Liver (tissue), 9 donors: ENCODE results near the gene GPR84. TPM values are rescaled to one million over a fixed set of nuclear protein-coding genes. Genes with fewer than 3 reads are reported as not detected.
"Not testable (repeated sequence)": the region's sequence is repeated elsewhere in the genome, so short reads cannot be mapped to it uniquely, and the experiment has no call there.

ENCODE experiments used
- DNase-seq: peaks from one replicate; pipeline ENCODE4 v3.0.0-alpha.2; 2017; ENCODE audit warnings: low spot score
- H3K27ac ChIP-seq, 2 donors: one replicate each; pipeline ENCODE4 v1.7.0; 2013; ENCODE audit warnings: inconsistent platforms in 2 of 2, low read length in 2 of 2, control low read depth in 1 of 2, low read depth in 1 of 2, mild to moderate bottlenecking in 1 of 2
- H3K27me3 ChIP-seq, 4 donors: one replicate each; pipeline versions ENCODE4 v1.6.1 to v1.7.0; 2013; ENCODE audit warnings: low read length in 3 of 4, inconsistent platforms in 1 of 4, mild to moderate bottlenecking in 1 of 4, moderate library complexity in 1 of 4; ENCODE audit not compliant: control insufficient read depth in 4 of 4, insufficient read depth in 4 of 4
- H3K36me3 ChIP-seq, 4 donors: one replicate each; pipeline versions ENCODE4 v1.6.1 to v1.7.0; 2013; ENCODE audit warnings: low read length in 3 of 4, mild to moderate bottlenecking in 3 of 4, low read depth in 1 of 4, moderate library complexity in 1 of 4; ENCODE audit not compliant: control insufficient read depth in 4 of 4, insufficient read depth in 3 of 4
- H3K4me1 ChIP-seq, 4 donors: one replicate each; pipeline versions ENCODE4 v1.6.1 to v1.7.0; 2013; ENCODE audit warnings: low read length in 3 of 4, mild to moderate bottlenecking in 3 of 4, moderate library complexity in 1 of 4; ENCODE audit not compliant: control insufficient read depth in 4 of 4, insufficient read depth in 4 of 4
- H3K4me3 ChIP-seq, 3 donors: one replicate each; pipeline versions ENCODE4 v1.6.1 to v1.7.0; 2013; ENCODE audit warnings: low read length in 3 of 3, control low read depth in 1 of 3, low read depth in 1 of 3, mild to moderate bottlenecking in 1 of 3
- H3K9ac ChIP-seq, 2 donors: one replicate each; pipeline ENCODE4 v1.7.0; 2013; ENCODE audit warnings: low read length in 2 of 2, mild to moderate bottlenecking in 2 of 2, moderate library complexity in 2 of 2, control low read depth in 1 of 2, low read depth in 1 of 2
- H3K9me3 ChIP-seq, 4 donors: one replicate each; pipeline versions ENCODE4 v1.6.1 to v1.7.0; 2013; ENCODE audit warnings: low read length in 3 of 4; ENCODE audit not compliant: control insufficient read depth in 4 of 4
- ATF3 ChIP-seq: IDR thresholded peaks from 2 replicates; pipeline ENCODE4 v1.6.1; 2016; ENCODE audit warnings: antibody characterized with exemption
- CTCF ChIP-seq: fragments of 150-350 bp; IDR thresholded peaks from 2 replicates; pipeline ENCODE4 v1.5.1; 2017; ENCODE audit warnings: improper control_type of control experiment, low read depth, low read length; ENCODE audit not compliant: missing input control
- FOXA2 ChIP-seq: IDR thresholded peaks from 2 replicates; pipeline ENCODE4 v1.6.1; 2016; ENCODE audit warnings: antibody characterized with exemption
- HNF4A ChIP-seq, 2 donors: conservative IDR thresholded peaks; 2 replicates each; pipeline ENCODE4 v1.6.1; 2016; ENCODE audit warnings: antibody characterized with exemption in 2 of 2, mild to moderate bottlenecking in 2 of 2
- RXRA ChIP-seq, 2 donors: IDR thresholded peaks; 2 replicates each; pipeline ENCODE4 v1.6.1; 2017 to 2018; ENCODE audit warnings: antibody characterized with exemption in 2 of 2, mild to moderate bottlenecking in 1 of 2
- SP1 ChIP-seq: IDR thresholded peaks from 2 replicates; pipeline ENCODE4 v1.6.1; 2018; ENCODE audit warnings: antibody characterized with exemption, mild to moderate bottlenecking
- WGBS: extraction: QIAGEN DNeasy Blood & Tissue Kit; methylation state at CpG from one replicate; pipeline ENCODE4 v1.1.7; 2013; 5-methylcytosine and 5-hydroxymethylcytosine counted together
- polyA plus RNA-seq, 2 donors: library from polyadenylated mRNA; stranded (reverse) in 1 of 2; unstranded in 1 of 2; fragments of 200-250 nt in 1 of 2; fragments of >200 nt in 1 of 2; fragmentation: Nextera tagmentation in 1 of 2; extraction: Ambion mirVana in 1 of 2; gene quantifications; one replicate each; pipeline versions ENCODE4 v1.2.1 to v1.2.3, GENCODE V29; 2013 to 2015
- total RNA-seq, 2 donors: library from RNA; depleted of rRNA; stranded (reverse); fragments of >200 nt; gene quantifications; one replicate each; pipeline ENCODE4 v1.2.3, GENCODE V29; 2014
- TF ChIP-seq, protein P1 (sequence below): IDR thresholded peaks from 2 replicates; pipeline ENCODE4 v1.6.1; 2016; ENCODE audit warnings: antibody characterized with exemption, mild to moderate bottlenecking
- donor health status: healthy.
- donor health status: healthy.
- donor health status: healthy.
- donor health status: healthy.
- donor health status: healthy.

The GPR84 gene
- total and polyA plus RNA-seq, 4 donors: 0.09 to 0.37 (median 0.33) TPM; not detected in 1

DNA sequence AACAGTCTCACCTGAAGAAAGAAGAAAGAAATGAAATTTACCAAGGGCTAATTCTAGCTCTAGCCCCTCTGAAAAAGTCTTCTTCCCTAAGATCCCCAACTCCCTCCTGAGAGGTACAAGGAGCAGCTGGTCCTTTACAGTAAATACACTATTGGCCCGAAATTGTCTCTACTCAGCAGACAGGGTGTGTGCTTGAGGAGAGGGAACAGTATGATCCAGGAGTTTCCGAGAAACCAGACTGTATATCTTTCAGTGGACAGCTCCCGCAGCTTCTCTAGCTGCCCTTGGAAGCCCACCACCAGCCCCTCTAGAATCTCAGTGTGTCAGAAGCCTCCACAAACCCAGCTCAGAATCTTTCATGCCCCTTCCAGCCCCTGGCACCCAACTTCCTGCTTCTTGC is 8.1 kb downstream of the GPR84 start:
- DNase-seq: no peak
- Histone ChIP-seq H3K4me3 (no peak overlapping the region), H3K9ac (no peak overlapping the region), H3K9me3 (no peaks in the 10 kb centered on the region), H3K4me1 (peaks cover 12 to 49% (median 31%) of the 10 kb centered on the region in 4 donors), H3K27me3 (no peaks in the 10 kb centered on the region), H3K36me3 (peaks cover 0 to 2% (median under 1%) of the 10 kb centered on the region in 4 donors), H3K27ac (peak overlapping the region in 1 of 2 donors; percentile 38)
- TF ChIP-seq SP1: no peak
- WGBS: 88% methylated on average over 3 of the region's 3 CpGs

DNA sequence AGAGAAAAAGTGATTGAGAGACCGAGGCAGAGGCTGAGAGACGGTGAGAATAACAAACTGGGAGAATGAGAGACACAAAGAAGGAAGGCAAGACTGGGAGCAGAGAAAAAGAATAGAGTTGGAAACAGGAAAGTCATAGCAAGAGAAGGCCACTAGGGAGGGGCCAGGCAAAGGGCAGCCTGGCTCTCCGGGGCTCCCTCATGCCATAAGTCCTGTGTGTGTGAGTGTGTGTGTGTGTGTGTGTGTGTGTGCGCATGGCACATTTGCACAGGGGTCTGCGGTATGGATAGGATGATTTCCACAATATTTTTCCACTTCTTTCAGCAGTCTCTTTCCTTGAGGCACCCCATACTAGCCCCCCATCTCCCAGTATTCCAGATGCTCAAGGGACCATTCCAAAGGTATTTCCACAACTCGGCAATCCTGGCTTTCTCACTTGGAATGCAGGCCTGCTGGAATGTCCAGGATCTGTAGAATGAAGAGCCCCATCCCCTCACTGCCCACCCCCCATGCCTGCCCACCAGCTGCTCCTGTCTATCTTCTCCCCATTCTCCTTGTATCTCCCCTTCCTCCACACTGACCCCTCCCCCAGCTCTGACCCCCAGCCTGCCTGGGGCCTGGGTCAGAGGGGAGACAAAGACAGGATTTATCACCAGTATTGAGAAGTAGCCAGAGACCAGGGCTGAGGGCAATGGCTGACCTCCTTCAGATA is 9.0 kb downstream of the GPR84 start:
- no peaks in the 10 kb centered on the region for H3K27me3 ChIP-seq
- WGBS: 79% methylated on average over 6 of the region's 6 CpGs
- H3K9ac ChIP-seq: no peak overlapping the region
- peak overlapping the region in 1 of 2 donors; percentile 38 for H3K27ac ChIP-seq
- H3K4me1 ChIP-seq: peaks cover 12 to 48% (median 32%) of the 10 kb centered on the region in 4 donors
- no peak overlapping the region for H3K4me3 ChIP-seq
- no peaks in the 10 kb centered on the region for H3K9me3 ChIP-seq
- TF ChIP-seq ATF3 (no peak), CTCF (peak; percentile 4)
- peaks cover 0 to 11% (median 7%) of the 10 kb centered on the region in 4 donors for H3K36me3 ChIP-seq
- DNase-seq: no peak

DNA sequence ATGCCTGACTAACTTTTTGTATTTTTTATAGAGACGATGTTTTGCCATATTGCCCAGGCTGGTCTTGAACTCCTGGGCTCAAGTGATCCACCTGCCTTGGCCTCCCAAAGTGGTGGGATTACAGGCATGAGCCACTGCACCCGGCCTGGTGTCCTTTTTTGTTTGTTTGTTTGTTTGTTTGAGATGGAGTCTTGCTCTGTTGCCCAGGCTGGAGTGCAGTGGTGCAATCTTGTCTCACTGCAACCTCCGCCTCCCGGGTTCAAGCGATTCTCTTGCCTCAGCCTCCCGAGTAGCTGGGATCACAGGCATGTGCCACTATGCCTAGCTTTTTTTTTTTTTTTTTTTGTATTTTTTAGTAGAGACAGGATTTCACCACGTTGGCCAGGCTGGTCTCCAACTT is 10.0 kb downstream of the GPR84 start:
- H3K36me3 ChIP-seq: peaks cover under 1 to 19% (median 16%) of the 10 kb centered on the region in 4 donors

DNA sequence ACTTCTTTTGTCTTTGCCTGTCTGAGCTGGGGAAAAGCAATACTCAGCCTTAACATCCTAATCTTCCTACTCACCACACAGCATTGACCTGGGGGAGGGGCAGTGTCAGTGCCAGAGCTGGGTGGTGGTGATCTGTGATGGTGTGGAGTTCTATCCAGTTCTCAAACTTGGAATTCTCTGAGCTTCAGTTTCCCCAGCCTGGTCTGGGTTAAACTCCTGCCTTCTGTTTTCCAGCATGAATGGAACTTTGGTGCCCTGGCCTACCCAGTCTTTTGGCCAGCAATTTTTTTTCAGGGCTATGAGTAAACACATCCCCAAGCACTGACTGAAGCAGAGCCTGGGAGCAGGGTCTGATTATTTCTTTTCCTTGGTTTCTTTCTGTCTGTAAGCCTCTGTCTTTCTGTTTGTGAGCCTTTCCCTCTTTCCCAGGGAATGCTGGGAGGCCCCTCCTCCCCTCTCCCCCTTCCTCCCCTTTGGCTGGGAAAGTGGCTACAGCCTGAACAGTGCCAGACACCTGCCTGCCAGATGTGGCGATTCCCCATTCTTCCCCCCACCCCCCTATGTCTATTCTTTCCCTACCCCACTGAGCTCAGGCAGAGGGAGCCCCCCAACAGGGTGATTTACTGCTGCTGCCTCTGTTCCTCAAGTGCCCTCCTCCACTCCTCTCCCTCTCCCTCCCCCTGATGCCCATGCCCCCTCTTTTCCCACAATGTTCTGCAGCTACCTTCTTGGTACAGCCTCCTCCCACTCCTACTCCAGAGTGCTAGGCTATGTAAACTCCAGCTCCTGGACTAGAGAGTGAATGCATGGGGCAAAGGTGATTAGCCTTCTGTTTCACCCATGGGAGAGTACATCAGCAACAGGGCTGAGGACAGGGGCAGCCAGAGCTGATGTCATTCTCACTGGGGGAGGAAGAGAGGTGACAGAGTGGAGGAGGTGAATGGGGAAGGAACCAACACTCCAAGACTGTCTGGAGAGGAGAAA is 11.1 kb downstream of the GPR84 start:
- H3K9me3 ChIP-seq: no peaks in the 10 kb centered on the region
- H3K4me1 ChIP-seq: peaks cover 10 to 41% (median 25%) of the 10 kb centered on the region in 4 donors
- 34% methylated on average over 1 of the region's 1 CpG for WGBS
- H3K4me3 ChIP-seq: no peak overlapping the region
- no peaks in the 10 kb centered on the region for H3K27me3 ChIP-seq
- H3K9ac ChIP-seq: peak overlapping the region; percentile 26 to 27
- H3K27ac ChIP-seq: peak overlapping the region; percentile 78 to 90
- no peak for DNase-seq
- H3K36me3 ChIP-seq: peaks cover 7 to 27% (median 23%) of the 10 kb centered on the region in 4 donors
- TF ChIP-seq HNF4A (conservative IDR thresholded peaks at IDR 0.05) (peak; percentile 90 to 91), CTCF (no peak), RXRA (IDR thresholded peaks at IDR 0.05) (peak; percentile 96 to 97), ATF3 (peak; percentile 81), FOXA2 (peak; percentile 90)
- TF ChIP-seq, protein P1, sequence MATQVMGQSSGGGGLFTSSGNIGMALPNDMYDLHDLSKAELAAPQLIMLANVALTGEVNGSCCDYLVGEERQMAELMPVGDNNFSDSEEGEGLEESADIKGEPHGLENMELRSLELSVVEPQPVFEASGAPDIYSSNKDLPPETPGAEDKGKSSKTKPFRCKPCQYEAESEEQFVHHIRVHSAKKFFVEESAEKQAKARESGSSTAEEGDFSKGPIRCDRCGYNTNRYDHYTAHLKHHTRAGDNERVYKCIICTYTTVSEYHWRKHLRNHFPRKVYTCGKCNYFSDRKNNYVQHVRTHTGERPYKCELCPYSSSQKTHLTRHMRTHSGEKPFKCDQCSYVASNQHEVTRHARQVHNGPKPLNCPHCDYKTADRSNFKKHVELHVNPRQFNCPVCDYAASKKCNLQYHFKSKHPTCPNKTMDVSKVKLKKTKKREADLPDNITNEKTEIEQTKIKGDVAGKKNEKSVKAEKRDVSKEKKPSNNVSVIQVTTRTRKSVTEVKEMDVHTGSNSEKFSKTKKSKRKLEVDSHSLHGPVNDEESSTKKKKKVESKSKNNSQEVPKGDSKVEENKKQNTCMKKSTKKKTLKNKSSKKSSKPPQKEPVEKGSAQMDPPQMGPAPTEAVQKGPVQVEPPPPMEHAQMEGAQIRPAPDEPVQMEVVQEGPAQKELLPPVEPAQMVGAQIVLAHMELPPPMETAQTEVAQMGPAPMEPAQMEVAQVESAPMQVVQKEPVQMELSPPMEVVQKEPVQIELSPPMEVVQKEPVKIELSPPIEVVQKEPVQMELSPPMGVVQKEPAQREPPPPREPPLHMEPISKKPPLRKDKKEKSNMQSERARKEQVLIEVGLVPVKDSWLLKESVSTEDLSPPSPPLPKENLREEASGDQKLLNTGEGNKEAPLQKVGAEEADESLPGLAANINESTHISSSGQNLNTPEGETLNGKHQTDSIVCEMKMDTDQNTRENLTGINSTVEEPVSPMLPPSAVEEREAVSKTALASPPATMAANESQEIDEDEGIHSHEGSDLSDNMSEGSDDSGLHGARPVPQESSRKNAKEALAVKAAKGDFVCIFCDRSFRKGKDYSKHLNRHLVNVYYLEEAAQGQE: peak; percentile 86

More for the DNA sequence above, 10.0 kb downstream of the GPR84 start:
- H3K27me3 ChIP-seq, H3K9ac ChIP-seq, H3K9me3 ChIP-seq, H3K4me3 ChIP-seq, DNase-seq: not testable (repeated sequence)
- Histone ChIP-seq H3K27ac (peak overlapping the region; percentile 78 to 90), H3K4me1 (peaks cover 10 to 44% (median 30%) of the 10 kb centered on the region in 4 donors)
- WGBS: 50% methylated on average over 7 of the region's 7 CpGs
